ENCODE data around the gene FIGNL1.

GRCh38 chr7:50431316-50431715 is 18.8 kb downstream of the FIGNL1 start:
- TF ChIP-seq POLR2A (IDR thresholded peaks at IDR 0.05) (no peak), CTCF (IDR thresholded peaks at IDR 0.05) (no peak)
